Trophoblast cell (in vitro differentiated cells and primary cell): ENCODE results near the gene GNGT2.

Experiments used
- DNase-seq, 2 donors: peaks; one replicate each; pipeline ENCODE4 v3.0.0-alpha.2; 2016
- H2AFZ ChIP-seq: 2 replicates; pipeline ENCODE4 v1.6.1; 2013; ENCODE audit warnings: low read length, moderate library complexity, mild to moderate bottlenecking; ENCODE audit not compliant: insufficient read depth, poor library complexity
- H2AK5ac ChIP-seq: 2 replicates; pipeline ENCODE4 v1.6.1; 2013; ENCODE audit warnings: mild to moderate bottlenecking, low read length
- H2BK120ac ChIP-seq: 2 replicates; pipeline ENCODE4 v1.6.1; 2013; ENCODE audit warnings: low read length, mild to moderate bottlenecking, moderate library complexity; ENCODE audit not compliant: insufficient read depth, poor library complexity
- H2BK12ac ChIP-seq: 2 replicates; pipeline ENCODE4 v1.6.1; 2013; ENCODE audit warnings: mild to moderate bottlenecking, low read length, moderate library complexity
- H2BK5ac ChIP-seq: 2 replicates; pipeline ENCODE4 v1.6.1; 2013; ENCODE audit warnings: low read length, low read depth, moderate library complexity, mild to moderate bottlenecking; ENCODE audit not compliant: poor library complexity
- H3K14ac ChIP-seq: 2 replicates; pipeline ENCODE4 v1.6.1; 2013; ENCODE audit warnings: mild to moderate bottlenecking, low read length
- H3K18ac ChIP-seq: 2 replicates; pipeline ENCODE4 v1.6.1; 2013; ENCODE audit warnings: mild to moderate bottlenecking, low read length
- H3K23ac ChIP-seq: 2 replicates; pipeline ENCODE4 v1.6.1; 2013; ENCODE audit warnings: low read length
- H3K27ac ChIP-seq: 2 replicates; pipeline ENCODE4 v1.5.1; 2013; ENCODE audit warnings: low read depth, mild to moderate bottlenecking, inconsistent platforms, low read length, moderate library complexity
- H3K27me3 ChIP-seq: 2 replicates; pipeline ENCODE4 v1.6.1; 2013; ENCODE audit warnings: inconsistent platforms, mild to moderate bottlenecking, low read length, moderate library complexity; ENCODE audit not compliant: insufficient read depth
- H3K36me3 ChIP-seq, 2 experiments: 1 replicate in 1 of 2; 2 replicates in 1 of 2; pipeline ENCODE4 v1.6.1; 2013; ENCODE audit warnings: low read length in 2 of 2, mild to moderate bottlenecking in 2 of 2, moderate library complexity in 1 of 2; ENCODE audit not compliant: insufficient read depth in 2 of 2, control insufficient read depth in 1 of 2
- H3K4ac ChIP-seq: 2 replicates; pipeline ENCODE4 v1.6.1; 2013; ENCODE audit warnings: low read depth, mild to moderate bottlenecking, low read length, moderate library complexity
- H3K4me1 ChIP-seq, 2 experiments: 1 replicate in 1 of 2; 2 replicates in 1 of 2; pipeline ENCODE4 v1.6.1; 2013; ENCODE audit warnings: low read length in 2 of 2, mild to moderate bottlenecking in 2 of 2, moderate library complexity in 1 of 2; ENCODE audit not compliant: insufficient read depth in 2 of 2, control insufficient read depth in 1 of 2
- H3K4me2 ChIP-seq: 2 replicates; pipeline ENCODE4 v1.6.1; 2013; ENCODE audit warnings: inconsistent platforms, mild to moderate bottlenecking, low read length, moderate library complexity
- H3K4me3 ChIP-seq: 2 replicates; pipeline ENCODE4 v1.5.1; 2013; ENCODE audit warnings: mild to moderate bottlenecking, low read depth, low read length, inconsistent platforms
- H3K79me1 ChIP-seq: one replicate; pipeline ENCODE4 v1.6.1; 2013; ENCODE audit warnings: low read length
- H3K79me2 ChIP-seq: 2 replicates; pipeline ENCODE4 v1.6.1; 2013; ENCODE audit warnings: low read length, mild to moderate bottlenecking; ENCODE audit not compliant: control insufficient read depth, insufficient read depth, poor library complexity
- H3K9ac ChIP-seq: 2 replicates; pipeline ENCODE4 v1.6.1; 2013; ENCODE audit warnings: mild to moderate bottlenecking, low read length
- H3K9me3 ChIP-seq: 2 replicates; pipeline ENCODE4 v1.6.1; 2013; ENCODE audit warnings: low read depth, mild to moderate bottlenecking, control low read depth, inconsistent platforms, low read length; ENCODE audit not compliant: insufficient read depth
- H4K12ac ChIP-seq: 2 replicates; pipeline ENCODE4 v1.6.1; 2013; ENCODE audit warnings: low read depth, mild to moderate bottlenecking, low read length, moderate library complexity
- H4K8ac ChIP-seq: 2 replicates; pipeline ENCODE4 v1.6.1; 2013; ENCODE audit warnings: low read depth, mild to moderate bottlenecking, low read length, moderate library complexity
- H4K91ac ChIP-seq: one replicate; pipeline ENCODE4 v1.6.1; 2013; ENCODE audit warnings: low read depth, mild to moderate bottlenecking, low read length, moderate library complexity
- WGBS: extraction: QIAGEN DNeasy Blood & Tissue Kit; methylation state at CpG from one replicate; pipeline ENCODE4 v1.1.7; 2013; ENCODE audit warnings: missing lambda C conversion rate; ENCODE audit not compliant: insufficient read length, insufficient coverage; ENCODE audit errors: extremely low coverage; 5-methylcytosine and 5-hydroxymethylcytosine counted together

GNGT2 gene

DNA sequence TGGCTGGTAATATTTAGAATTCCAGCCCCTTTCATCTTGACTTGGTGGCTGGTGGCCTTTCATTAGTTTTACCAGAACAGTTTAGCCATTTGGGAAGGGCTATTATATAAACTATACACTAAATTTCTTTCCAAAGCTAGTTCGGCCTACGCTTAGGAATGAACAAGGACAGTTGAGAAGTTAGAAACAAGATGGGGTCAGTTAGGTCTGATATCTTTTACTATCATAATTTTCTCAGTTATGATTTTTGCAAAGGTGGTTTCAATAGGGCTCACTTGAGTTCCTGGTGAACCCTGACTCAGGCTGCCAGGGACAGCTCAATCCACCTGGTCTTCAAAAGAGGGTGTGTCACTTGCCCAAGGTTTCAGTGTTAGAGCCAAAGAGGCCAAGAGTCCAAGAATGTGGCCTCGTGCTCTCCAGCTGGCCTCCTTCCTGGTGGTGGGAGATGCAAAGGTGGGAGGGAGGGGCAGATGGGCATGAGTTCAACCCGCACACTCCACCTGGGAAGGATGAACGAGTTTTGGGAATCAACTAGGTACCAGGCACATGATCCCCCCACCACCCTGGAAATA is 24.2 kb upstream of the GNGT2 start:
- H3K36me3 ChIP-seq = no peaks in the 10 kb centered on the region
- no peak overlapping the region for H3K18ac ChIP-seq
- H3K23ac ChIP-seq = no peak overlapping the region

DNA sequence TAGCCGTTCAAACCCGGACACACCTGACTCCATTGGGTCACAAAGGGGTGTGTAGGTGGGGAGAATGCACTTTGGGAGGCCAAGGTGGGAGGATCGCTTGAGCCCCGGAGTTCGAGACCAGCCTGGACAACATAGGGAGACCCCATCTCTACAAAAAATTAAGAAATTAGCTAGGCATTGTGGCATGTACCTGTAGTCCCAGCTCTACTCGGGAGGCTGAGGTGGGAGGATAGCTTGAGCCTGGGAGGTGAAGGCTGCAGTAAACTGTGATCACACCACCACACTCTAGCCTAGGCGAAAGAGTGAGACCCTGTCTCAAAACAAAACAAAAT is 21.2 kb upstream of the GNGT2 start:
- Histone ChIP-seq H3K23ac (no peak overlapping the region), H2BK120ac (no peak overlapping the region), H3K4me2 (no peak overlapping the region), H2BK5ac (no peak overlapping the region), H3K4me3 (no peak overlapping the region), H3K4ac (no peak overlapping the region), H4K12ac (no peak overlapping the region), H2AFZ (no peak overlapping the region), H3K4me1 (peaks cover 14 to 15% of the 10 kb centered on the region in 2 experiments), H3K79me2 (peaks cover 1% of the 10 kb centered on the region), H3K79me1 (peaks cover 3% of the 10 kb centered on the region), H4K91ac (no peak overlapping the region), H3K27me3 (peaks cover 21% of the 10 kb centered on the region), H3K14ac (no peak overlapping the region), H4K8ac (no peak overlapping the region), H2AK5ac (no peak overlapping the region), H3K9ac (no peak overlapping the region), H3K27ac (no peak overlapping the region), H3K18ac (no peak overlapping the region), H3K9me3 (no peaks in the 10 kb centered on the region), H2BK12ac (no peak overlapping the region), H3K36me3 (no peaks in the 10 kb centered on the region)
- WGBS = no CpG with 5 or more reads among the region's 7 CpGs
- no peak for DNase-seq

More for the DNA sequence above, 24.2 kb upstream of the GNGT2 start:
- Histone ChIP-seq H3K4me3 (no peak overlapping the region), H3K79me2 (peaks cover 1% of the 10 kb centered on the region), H2BK12ac (no peak overlapping the region), H4K8ac (no peak overlapping the region), H3K79me1 (peaks cover 5% of the 10 kb centered on the region), H2AK5ac (no peak overlapping the region), H3K9me3 (peaks cover 2% of the 10 kb centered on the region), H3K4me2 (no peak overlapping the region), H3K9ac (no peak overlapping the region), H3K4ac (no peak overlapping the region), H3K4me1 (peaks cover 12 to 13% of the 10 kb centered on the region in 2 experiments), H4K91ac (no peak overlapping the region), H3K27me3 (peaks cover 17% of the 10 kb centered on the region), H3K14ac (no peak overlapping the region), H2AFZ (no peak overlapping the region), H2BK120ac (no peak overlapping the region), H4K12ac (no peak overlapping the region), H3K27ac (no peak overlapping the region), H2BK5ac (no peak overlapping the region)
- WGBS = no CpG with 5 or more reads among the region's 5 CpGs
- no peak for DNase-seq

DNA sequence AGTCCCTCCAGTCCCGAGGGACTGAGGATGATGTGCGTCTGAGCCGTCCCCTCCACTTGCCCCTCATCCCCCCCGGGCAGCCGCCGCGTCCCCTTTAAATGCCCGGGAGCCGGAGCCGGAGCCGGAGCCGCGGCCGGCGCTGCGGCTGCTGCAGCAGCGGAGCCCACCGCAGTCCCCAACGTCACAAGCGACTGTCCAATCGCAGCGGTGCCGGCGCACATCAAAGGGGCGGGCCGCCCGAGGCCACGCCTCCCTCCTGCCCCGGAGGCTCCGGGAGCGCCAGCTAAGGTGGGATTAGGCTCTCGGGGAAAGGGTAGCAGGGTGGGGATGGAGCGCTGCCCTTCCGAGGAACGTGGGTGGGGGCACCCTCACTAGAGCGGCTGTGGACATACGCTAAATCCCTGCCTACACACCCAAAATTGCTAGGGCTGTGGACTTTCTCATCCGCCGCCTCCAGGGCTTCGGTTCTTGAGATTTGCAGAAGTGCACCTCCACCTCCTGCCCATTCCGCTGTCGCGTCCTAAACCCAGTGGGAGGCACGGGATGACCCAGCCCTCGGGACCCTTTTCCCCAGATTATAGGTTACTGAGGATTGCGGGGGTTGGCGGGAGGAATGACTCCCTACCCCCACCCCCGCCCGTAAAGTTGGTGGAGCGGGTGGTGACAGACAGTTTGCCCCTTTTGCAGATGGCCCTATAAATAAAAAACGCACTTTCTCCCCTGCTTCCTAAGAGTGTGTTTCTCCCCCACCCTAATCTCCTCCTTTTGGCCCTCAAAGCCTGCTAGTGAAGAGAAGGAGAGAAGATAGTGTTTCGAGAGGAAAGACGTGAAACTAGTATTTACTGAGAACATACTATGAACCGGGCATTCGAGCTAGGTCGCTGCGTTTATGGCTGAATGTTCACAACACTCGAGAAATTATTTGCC is 20.5 kb upstream of the GNGT2 start, which contains the start of gene PHOSPHO1:
TSS of gene PHOSPHO1 (minus strand) at position 152 of the 927 bp plus-strand sequence. CDS start 4,096 bp downstream, outside the sequence.
- peak within 1 kb of the TSS; percentile 65 for H3K4me3 ChIP-seq
- no peak within 1 kb of the TSS for H3K14ac ChIP-seq
- peak within 1 kb of the TSS; percentile 40 for H3K18ac ChIP-seq
- H4K8ac ChIP-seq = no peak within 1 kb of the TSS
- no peak within 1 kb of the TSS for H2BK120ac ChIP-seq
- H3K4me2 ChIP-seq = peak within 1 kb of the TSS; percentile 73
- peaks cover 1% of the 10 kb centered on the region for H3K79me2 ChIP-seq
- no peaks in the 10 kb centered on the region for H3K9me3 ChIP-seq
- peaks cover 22% of the 10 kb centered on the region for H3K27me3 ChIP-seq
- no peak within 1 kb of the TSS for H4K91ac ChIP-seq
- H3K27ac ChIP-seq = no peak within 1 kb of the TSS
- H3K4ac ChIP-seq = no peak within 1 kb of the TSS
- H2BK5ac ChIP-seq = no peak within 1 kb of the TSS
- H3K23ac ChIP-seq = no peak within 1 kb of the TSS
- H2AFZ ChIP-seq = peak within 1 kb of the TSS; percentile 77
- DNase-seq = peak; percentile 43 to 68
- WGBS = no CpG with 5 or more reads among the region's 58 CpGs
- no peak within 1 kb of the TSS for H3K9ac ChIP-seq
- H2AK5ac ChIP-seq = no peak within 1 kb of the TSS
- H4K12ac ChIP-seq = no peak within 1 kb of the TSS
- peaks cover 12 to 14% of the 10 kb centered on the region in 2 experiments for H3K4me1 ChIP-seq
- H3K36me3 ChIP-seq = no peaks in the 10 kb centered on the region
- H3K79me1 ChIP-seq = peaks cover 3% of the 10 kb centered on the region
- H2BK12ac ChIP-seq = no peak within 1 kb of the TSS

DNA sequence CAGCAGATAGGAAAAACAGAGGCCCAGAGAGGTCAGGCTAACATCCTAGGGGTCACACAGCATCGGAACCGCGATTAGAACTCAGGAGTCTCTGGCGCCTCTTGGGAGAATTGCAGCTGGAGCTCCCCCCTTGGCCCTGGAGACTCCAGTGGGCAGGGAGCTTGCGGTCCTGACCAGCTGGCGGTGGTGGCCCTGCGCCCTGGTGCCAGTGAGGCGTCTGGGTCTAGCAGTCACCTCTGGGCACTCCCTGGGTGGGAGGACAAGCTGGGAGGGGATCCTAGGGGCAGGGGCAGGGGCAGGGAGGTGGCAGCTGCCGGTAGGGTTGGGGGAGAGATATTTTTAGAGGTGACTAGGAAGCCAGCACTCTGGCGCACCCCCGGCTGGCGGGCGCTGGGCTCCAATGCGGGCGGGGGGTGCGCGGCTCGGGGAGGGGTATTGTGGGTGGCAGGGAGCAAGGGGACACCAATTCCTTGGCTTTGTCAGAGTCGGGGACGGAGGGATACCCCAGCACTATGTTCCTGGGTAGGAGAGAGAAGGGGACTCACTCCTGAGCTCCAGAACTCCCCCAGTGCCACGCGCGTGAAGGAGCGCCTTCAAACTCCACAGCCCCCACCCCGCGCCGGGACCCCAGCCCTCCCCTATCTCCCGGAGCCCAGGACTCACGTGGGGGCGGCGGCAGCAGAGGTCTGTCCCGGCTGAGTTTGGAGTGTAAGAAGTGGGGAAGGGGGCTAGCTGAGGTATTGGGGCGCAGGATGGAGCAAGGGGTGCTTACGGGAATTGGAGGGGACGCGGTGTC is 19.6 kb upstream of the GNGT2 start:
- H3K36me3 ChIP-seq = no peaks in the 10 kb centered on the region
- peaks cover 9% of the 10 kb centered on the region in 2 experiments for H3K4me1 ChIP-seq
- H3K9ac ChIP-seq = no peak overlapping the region
- DNase-seq = no peak
- peak overlapping the region; percentile 73 for H3K4me2 ChIP-seq
- WGBS = no CpG with 5 or more reads among the region's 36 CpGs
- H3K23ac ChIP-seq = no peak overlapping the region
- H4K91ac ChIP-seq = no peak overlapping the region
- H3K4ac ChIP-seq = no peak overlapping the region
- peak overlapping the region; percentile 57 for H3K4me3 ChIP-seq
- no peak overlapping the region for H3K14ac ChIP-seq
- H2AFZ ChIP-seq = peak overlapping the region; percentile 77
- H2BK120ac ChIP-seq = no peak overlapping the region
- peaks cover 3% of the 10 kb centered on the region for H3K79me1 ChIP-seq
- peaks cover 2% of the 10 kb centered on the region for H3K9me3 ChIP-seq
- peaks cover 31% of the 10 kb centered on the region for H3K27me3 ChIP-seq
- no peak overlapping the region for H3K27ac ChIP-seq
- no peak overlapping the region for H4K8ac ChIP-seq
- peak overlapping the region; percentile 40 for H3K18ac ChIP-seq
- no peak overlapping the region for H2AK5ac ChIP-seq
- no peak overlapping the region for H2BK12ac ChIP-seq
- H2BK5ac ChIP-seq = no peak overlapping the region
- H3K79me2 ChIP-seq = peaks cover 1% of the 10 kb centered on the region
- H4K12ac ChIP-seq = no peak overlapping the region
